ENCODE results near the gene CCR5AS.

CCR5AS gene

GRCh38 chr3:46411271-46411670 lies 4.4 kb upstream of the CCR5AS start:
- no peak for TF ChIP-seq CTCF (IDR thresholded peaks at IDR 0.05; ENCODE audit: low read depth, low read length, missing control alignments)
- no peak for DNase-seq (ENCODE audit: extremely low read depth, low read depth)
- H3K4me3 ChIP-seq (replicated peaks; ENCODE audit: low read depth, low read length) = no peak overlapping the region

DNA sequence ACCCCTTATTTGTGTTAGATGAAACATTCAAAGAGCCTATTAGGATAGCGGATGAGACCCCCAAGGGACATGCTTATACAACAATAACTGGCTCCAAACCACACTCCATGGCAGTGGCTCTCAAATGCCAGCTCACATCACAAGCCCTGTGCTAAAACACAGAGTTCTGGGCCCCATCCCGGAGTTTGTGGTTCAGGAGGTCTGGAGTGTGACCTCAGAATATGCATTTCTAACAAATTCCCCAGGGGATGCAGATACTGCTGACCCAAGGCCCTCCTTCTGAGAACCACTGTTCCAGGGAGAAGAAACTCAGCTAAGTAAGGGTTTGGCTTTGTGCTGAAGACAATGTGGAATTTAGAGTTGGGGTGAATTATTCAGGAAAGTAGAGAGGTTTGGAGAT lies 3.8 kb upstream of the CCR5AS start:
- no peak for TF ChIP-seq CTCF (IDR thresholded peaks at IDR 0.05; ENCODE audit: low read depth, low read length, missing control alignments)
- H3K4me3 ChIP-seq (replicated peaks; ENCODE audit: low read depth, low read length) = no peak overlapping the region

GRCh38 chr3:46409739-46410489 lies 3.0 kb upstream of the CCR5AS start:
- no peak for TF ChIP-seq CTCF (IDR thresholded peaks at IDR 0.05; ENCODE audit: low read depth, low read length, missing control alignments)
- no peak for DNase-seq (ENCODE audit: extremely low read depth, low read depth)
- H3K4me3 ChIP-seq (replicated peaks; ENCODE audit: low read depth, low read length) = no peak overlapping the region

More for the DNA sequence above, 3.8 kb upstream of the CCR5AS start:
- no peak for DNase-seq (ENCODE audit: extremely low read depth, low read depth)

DNA sequence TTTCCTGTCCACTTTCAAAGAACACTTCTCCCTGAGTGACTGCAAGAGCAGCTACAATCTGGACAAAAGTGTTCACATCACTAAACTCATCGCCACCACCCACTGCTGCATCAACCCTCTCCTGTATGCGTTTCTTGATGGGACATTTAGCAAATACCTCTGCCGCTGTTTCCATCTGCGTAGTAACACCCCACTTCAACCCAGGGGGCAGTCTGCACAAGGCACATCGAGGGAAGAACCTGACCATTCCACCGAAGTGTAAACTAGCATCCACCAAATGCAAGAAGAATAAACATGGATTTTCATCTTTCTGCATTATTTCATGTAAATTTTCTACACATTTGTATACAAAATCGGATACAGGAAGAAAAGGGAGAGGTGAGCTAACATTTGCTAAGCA lies 2.0 kb upstream of the CCR5AS start:
- TF ChIP-seq CTCF (IDR thresholded peaks at IDR 0.05; ENCODE audit: low read depth, low read length, missing control alignments) = no peak
- no peak for DNase-seq (ENCODE audit: extremely low read depth, low read depth)
- H3K4me3 ChIP-seq (replicated peaks; ENCODE audit: low read depth, low read length) = no peak overlapping the region

- no peak for TF ChIP-seq CTCF (IDR thresholded peaks at IDR 0.05; ENCODE audit: low read depth, low read length, missing control alignments)
- H3K4me3 ChIP-seq (replicated peaks; ENCODE audit: low read depth, low read length) = no peak overlapping the region
- no peak for DNase-seq (ENCODE audit: extremely low read depth, low read depth)
Observed at GRCh38 chr3:46407970-46408369, 1.1 kb upstream of the CCR5AS start.

DNA sequence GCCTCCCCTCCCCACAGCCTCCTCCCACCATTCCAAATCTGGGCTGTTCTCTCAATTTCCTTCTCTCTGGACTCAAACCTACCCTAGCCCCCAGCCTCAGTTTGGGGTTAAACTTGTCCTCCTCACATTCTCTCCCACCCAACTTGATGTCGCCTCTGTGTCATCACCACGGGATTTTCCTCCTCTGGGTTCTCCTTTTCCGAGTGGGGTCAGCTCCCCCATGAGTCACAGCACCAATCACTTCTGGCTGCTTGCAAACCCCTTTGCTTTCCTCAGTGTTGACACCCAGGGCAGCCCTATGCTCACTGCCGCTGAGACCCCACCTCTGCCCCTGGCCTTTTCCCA lies 451 bp downstream of the CCR5AS start:
- DNase-seq (ENCODE audit: extremely low read depth, low read depth) = no peak
- TF ChIP-seq CTCF (IDR thresholded peaks at IDR 0.05; ENCODE audit: low read depth, low read length, missing control alignments) = no peak
- no peak overlapping the region for H3K4me3 ChIP-seq (replicated peaks; ENCODE audit: low read depth, low read length)
